ENCODE measurements around the gene PLAC1. TPM values are rescaled to one million over a fixed set of nuclear protein-coding genes. Genes with fewer than 3 reads are reported as not detected.

PLAC1 gene
- total RNA-seq, 1 donor from 2014 or later: not detected

DNA sequence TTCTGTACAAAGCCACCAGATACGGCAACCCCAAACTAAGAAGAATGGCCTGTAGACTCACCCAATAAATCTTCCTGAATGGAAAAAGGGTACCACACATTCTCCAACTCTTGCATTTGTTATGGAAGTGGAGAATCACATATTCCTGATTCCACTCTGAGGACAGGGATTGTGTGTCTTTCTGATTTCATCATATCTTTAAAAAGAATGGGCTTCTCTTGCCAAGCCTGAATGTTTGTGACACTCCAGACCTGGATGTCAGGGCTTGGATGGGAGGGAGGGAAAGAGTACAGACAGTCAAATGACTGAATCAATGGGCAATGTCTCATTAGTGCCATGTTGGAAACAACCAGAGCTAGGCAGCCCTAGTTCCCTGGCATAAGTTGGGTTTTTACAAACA, 77.4 kb downstream of the PLAC1 start:
- Mint-ChIP-seq H3K4me3 (ENCODE audit: unreplicated experiment) (no peak overlapping the region), H3K4me1 (ENCODE audit: unreplicated experiment) (peaks cover 5% of the 10 kb centered on the region), H3K9me3 (ENCODE audit: unreplicated experiment) (peaks cover 4% of the 10 kb centered on the region), H3K36me3 (ENCODE audit: unreplicated experiment) (no peaks in the 10 kb centered on the region), H3K27me3 (ENCODE audit: unreplicated experiment) (no peaks in the 10 kb centered on the region), H3K27ac (ENCODE audit: unreplicated experiment) (no peak overlapping the region)
- TF ChIP-seq, protein P1, sequence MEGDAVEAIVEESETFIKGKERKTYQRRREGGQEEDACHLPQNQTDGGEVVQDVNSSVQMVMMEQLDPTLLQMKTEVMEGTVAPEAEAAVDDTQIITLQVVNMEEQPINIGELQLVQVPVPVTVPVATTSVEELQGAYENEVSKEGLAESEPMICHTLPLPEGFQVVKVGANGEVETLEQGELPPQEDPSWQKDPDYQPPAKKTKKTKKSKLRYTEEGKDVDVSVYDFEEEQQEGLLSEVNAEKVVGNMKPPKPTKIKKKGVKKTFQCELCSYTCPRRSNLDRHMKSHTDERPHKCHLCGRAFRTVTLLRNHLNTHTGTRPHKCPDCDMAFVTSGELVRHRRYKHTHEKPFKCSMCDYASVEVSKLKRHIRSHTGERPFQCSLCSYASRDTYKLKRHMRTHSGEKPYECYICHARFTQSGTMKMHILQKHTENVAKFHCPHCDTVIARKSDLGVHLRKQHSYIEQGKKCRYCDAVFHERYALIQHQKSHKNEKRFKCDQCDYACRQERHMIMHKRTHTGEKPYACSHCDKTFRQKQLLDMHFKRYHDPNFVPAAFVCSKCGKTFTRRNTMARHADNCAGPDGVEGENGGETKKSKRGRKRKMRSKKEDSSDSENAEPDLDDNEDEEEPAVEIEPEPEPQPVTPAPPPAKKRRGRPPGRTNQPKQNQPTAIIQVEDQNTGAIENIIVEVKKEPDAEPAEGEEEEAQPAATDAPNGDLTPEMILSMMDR (IDR thresholded peaks at IDR 0.05): no peak
- DNase-seq (ENCODE audit: extremely low spot score, unreplicated experiment): no peak

DNA sequence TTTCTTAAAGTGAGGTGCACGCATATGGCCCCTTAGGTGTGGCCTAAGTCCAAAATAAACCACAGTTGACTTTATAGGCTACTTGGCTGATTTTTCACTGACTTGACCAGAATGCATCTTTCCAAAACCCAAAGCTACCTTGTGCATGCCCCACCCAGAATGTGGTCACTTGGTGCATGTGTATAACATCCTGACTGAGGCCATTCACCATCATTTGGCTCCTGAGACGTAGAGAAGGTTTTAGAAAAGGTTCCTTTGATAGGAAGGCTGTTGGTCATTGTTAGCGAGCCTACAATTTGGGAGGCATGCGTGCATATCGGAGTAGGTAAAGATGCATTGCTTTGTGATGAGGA, 84.6 kb downstream of the PLAC1 start:
- Mint-ChIP-seq H3K9me3 (ENCODE audit: unreplicated experiment) (peaks cover 4% of the 10 kb centered on the region), H3K4me1 (ENCODE audit: unreplicated experiment) (peaks cover 24% of the 10 kb centered on the region)
- TF ChIP-seq, protein P1 (IDR thresholded peaks at IDR 0.05): no peak

DNA sequence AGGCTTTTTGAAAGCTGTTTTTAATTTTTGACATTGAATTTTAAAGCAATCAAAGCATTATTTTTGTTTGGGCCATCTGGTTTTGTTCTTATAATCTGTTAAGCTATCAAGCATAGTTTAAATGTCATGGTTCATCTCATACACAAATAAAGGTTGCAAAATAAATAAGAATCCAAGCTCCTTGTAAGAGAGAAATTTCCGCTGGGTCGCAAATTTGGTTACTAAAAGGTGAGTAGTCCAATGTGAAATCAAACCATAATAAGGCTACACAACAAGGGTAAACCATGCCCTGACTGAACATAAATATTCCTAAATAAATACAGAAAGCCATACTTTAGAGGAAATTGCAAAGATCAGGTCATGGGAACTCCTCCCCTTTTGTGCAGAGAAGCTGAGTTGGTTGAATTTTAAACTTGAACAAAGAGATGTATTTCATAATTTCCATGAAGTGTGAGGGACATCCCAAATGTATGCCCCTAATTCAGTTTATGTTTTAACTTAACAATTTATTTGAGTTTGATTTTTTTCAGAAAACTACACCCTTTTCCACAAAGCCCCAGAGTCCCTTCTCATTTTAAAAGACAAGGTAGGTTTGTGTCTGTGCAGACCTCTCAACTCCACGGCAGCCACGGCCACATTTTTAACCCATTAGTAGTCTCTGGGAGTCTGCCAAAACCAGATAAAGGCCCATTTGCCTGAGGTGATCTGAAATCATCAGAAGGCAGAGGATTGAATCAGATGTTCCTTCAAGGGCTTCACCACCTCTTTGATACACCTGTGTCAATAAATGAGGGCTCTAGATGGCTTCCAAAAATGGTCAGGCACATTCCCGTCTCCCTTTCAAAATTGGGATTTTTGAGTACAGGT, 85.2 kb downstream of the PLAC1 start:
- Mint-ChIP-seq H3K27ac (ENCODE audit: unreplicated experiment) (no peak overlapping the region), H3K36me3 (ENCODE audit: unreplicated experiment) (no peaks in the 10 kb centered on the region), H3K4me3 (ENCODE audit: unreplicated experiment) (no peak overlapping the region), H3K4me1 (ENCODE audit: unreplicated experiment) (peaks cover 28% of the 10 kb centered on the region), H3K27me3 (ENCODE audit: unreplicated experiment) (no peaks in the 10 kb centered on the region), H3K9me3 (ENCODE audit: unreplicated experiment) (peaks cover 4% of the 10 kb centered on the region)
- TF ChIP-seq, protein P1 (IDR thresholded peaks at IDR 0.05): no peak
- DNase-seq (ENCODE audit: extremely low spot score, unreplicated experiment): no peak

More for the DNA sequence above, 84.6 kb downstream of the PLAC1 start:
- Mint-ChIP-seq H3K27ac (ENCODE audit: unreplicated experiment) (no peak overlapping the region), H3K36me3 (ENCODE audit: unreplicated experiment) (no peaks in the 10 kb centered on the region), H3K27me3 (ENCODE audit: unreplicated experiment) (no peaks in the 10 kb centered on the region), H3K4me3 (ENCODE audit: unreplicated experiment) (no peak overlapping the region)
- DNase-seq (ENCODE audit: extremely low spot score, unreplicated experiment): no peak

DNA sequence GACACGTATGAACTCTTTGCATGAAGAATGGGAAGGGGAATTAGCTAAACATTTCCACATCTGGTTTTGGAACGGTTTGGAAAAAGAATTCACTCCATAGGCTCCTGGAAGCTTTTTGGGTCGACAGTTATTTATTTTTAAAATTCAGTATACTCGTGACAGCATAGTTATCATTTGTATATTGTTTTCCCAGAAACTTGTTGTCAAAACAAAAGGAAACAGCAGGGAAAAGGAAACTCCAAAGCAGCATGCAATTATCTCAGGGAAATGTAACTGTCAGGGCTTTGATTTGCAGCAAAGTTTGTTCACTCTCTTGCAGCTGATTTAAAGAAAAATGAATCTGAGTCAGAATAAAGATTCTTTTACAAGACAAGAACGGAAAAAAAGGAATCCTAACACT, 86.5 kb downstream of the PLAC1 start:
- no peaks in the 10 kb centered on the region for H3K27me3 Mint-ChIP-seq (ENCODE audit: unreplicated experiment)
- H3K27ac Mint-ChIP-seq (ENCODE audit: unreplicated experiment): peak overlapping the region; percentile 9
- TF ChIP-seq, protein P1 (IDR thresholded peaks at IDR 0.05): no peak
- no peak for DNase-seq (ENCODE audit: extremely low spot score, unreplicated experiment)
- peaks cover 26% of the 10 kb centered on the region for H3K4me1 Mint-ChIP-seq (ENCODE audit: unreplicated experiment)
- peaks cover under 1% of the 10 kb centered on the region for H3K9me3 Mint-ChIP-seq (ENCODE audit: unreplicated experiment)
- H3K36me3 Mint-ChIP-seq (ENCODE audit: unreplicated experiment): no peaks in the 10 kb centered on the region
- no peak overlapping the region for H3K4me3 Mint-ChIP-seq (ENCODE audit: unreplicated experiment)

DNA sequence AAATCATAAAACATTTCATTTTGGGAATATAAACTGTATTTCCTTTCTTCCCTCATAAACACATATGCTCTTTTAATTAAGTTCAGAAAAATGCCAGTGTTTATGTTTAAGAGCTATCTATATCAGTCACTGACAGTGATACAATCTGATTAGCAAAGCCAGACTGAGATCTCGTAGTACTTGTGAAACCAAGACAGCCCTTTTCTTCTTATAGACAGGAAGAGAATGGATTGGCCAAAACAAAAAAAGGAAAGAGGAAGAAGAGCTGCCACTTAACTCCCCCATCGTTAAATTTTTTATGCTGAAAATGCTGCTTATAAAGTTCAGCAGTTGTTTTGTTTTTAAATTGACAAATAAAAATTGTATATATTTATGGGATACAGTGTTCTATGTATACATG, 87.4 kb downstream of the PLAC1 start:
- no peaks in the 10 kb centered on the region for H3K27me3 Mint-ChIP-seq (ENCODE audit: unreplicated experiment)

More for the DNA sequence above, 87.4 kb downstream of the PLAC1 start:
- H3K9me3 Mint-ChIP-seq (ENCODE audit: unreplicated experiment): no peaks in the 10 kb centered on the region
- no peak overlapping the region for H3K4me3 Mint-ChIP-seq (ENCODE audit: unreplicated experiment)
- no peak overlapping the region for H3K27ac Mint-ChIP-seq (ENCODE audit: unreplicated experiment)
- no peaks in the 10 kb centered on the region for H3K36me3 Mint-ChIP-seq (ENCODE audit: unreplicated experiment)
- DNase-seq (ENCODE audit: extremely low spot score, unreplicated experiment): no peak
- H3K4me1 Mint-ChIP-seq (ENCODE audit: unreplicated experiment): peaks cover 26% of the 10 kb centered on the region
- TF ChIP-seq, protein P1 (IDR thresholded peaks at IDR 0.05): no peak

All from osteocyte (in vitro differentiated cells).